GM10847 (cell line): ENCODE measurements around the gene SPRY2.

Experiments
- POLR2A ChIP-seq: IDR thresholded peaks from 2 replicates; pipeline ENCODE4 v1.6.1; 2011; ENCODE audit not compliant: insufficient read length; ENCODE audit errors: extremely low read depth

The SPRY2 gene

GRCh38 chr13:80337288-80338081, 3.4 kb downstream of the SPRY2 start:
- TF ChIP-seq POLR2A, result no peak

DNA sequence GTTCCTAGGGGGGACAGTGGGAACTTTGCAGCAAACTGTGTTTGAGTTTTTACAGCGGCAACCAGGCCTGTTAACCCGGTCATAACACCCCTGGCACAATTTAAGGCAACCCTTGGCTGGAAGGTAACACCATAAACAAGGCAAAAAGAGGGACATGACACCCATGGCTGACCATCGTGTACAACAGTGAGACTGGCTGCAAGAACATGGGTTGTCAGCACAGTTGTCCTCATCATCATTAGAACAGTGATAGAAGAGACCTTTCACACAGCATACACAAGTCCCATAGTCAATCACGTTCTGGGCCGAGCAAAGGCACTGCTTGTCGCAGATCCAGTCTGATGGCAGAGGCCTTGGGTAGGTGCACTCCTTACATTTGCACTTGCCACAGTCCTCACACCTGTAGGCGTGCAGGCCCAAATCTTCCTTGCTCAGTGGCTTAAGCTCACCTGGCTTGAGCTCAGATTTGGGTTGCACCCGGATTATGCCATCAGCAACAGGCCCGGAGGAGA, 4.1 kb downstream of the SPRY2 start:
- no peak for TF ChIP-seq POLR2A

GRCh38 chr13:80336370-80336769, 4.6 kb downstream of the SPRY2 start:
- no peak for TF ChIP-seq POLR2A

GRCh38 chr13:80334597-80335260, 6.2 kb downstream of the SPRY2 start:
- TF ChIP-seq POLR2A, result no peak

- no peak for TF ChIP-seq POLR2A
Observed at GRCh38 chr13:80331984-80332383, 8.9 kb downstream of the SPRY2 start.

DNA sequence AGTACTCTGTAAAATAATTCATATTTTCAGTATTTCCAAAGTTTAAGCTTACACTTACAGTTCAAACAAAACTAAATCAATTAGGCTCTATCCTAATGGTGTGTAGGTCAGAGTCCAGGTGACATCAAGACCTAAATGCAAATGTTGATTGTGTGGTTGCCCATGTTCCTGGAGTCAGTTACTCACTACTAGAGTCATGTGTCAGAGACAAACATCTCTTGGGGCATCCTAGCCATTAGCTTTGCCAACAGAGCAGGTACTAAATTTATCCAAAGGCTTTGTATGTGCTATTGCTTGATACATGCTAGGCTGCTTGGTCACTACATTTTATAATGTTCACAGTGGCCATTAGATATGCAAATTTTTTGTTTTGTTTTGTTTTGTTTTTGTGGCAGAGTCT, 11.7 kb downstream of the SPRY2 start:
- TF ChIP-seq POLR2A, result no peak

DNA sequence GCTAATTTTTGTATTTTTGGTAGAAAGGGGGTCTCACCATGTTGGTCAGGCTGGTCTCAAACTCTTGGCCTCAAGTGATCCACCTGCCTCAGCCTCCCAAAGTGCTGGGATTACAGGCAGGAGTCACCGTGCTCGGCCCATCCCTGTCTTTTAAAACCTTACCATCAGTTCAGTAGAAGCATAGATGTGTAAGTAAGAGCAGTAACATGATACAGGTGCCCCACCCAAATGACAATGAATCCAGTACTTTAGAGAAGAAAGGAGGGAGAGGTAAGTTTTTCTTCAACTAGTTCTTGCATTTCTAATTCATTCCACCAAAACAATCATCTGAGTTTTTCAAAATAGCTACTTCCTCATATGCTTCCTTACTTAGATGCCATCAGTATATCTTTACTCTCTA, 21.9 kb downstream of the SPRY2 start:
- no peak for TF ChIP-seq POLR2A

DNA sequence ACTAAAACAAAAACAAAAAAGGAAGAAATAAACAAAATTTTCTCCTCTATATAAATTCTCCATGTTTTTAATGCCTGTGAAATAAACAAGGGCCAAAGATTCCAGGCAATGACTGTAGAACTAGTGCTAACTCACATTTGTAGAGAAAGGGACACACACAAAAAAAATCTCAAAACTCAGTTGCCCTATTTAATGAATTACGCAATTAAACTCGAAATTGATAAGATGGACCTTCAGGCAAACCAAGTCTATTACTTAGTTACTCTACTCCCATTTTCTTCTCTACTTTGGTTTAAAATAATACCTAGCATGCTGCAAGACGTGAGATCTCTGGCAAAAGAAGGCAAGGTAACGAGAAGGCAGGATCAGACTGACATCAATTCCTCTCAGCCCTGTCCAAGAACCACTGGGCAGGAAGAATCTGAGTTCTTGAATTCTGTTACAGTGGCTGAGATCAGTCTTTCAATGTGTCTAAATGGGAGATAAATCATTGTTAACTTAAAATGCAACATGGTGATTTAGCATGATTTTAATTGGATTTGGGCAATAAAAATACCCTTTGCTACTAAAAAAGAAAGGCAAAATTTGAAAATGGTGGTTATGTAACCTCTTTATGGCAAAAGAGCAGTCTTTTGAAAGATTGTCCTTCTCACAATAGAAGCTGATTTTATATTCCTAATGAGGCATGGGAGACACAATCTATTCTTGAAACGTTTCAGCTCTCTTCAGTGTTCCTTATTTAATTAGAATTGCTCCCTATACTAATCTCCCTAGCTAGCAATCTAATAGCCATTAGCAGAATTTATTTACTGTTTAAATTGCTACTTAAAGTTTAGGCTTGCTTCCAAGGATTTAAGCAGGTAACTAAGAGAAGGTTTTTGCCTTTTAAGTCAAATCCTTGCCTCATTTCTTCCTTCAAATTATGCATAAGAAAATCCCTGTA, 25.9 kb downstream of the SPRY2 start:
- no peak for TF ChIP-seq POLR2A

GRCh38 chr13:80313668-80314256, 27.2 kb downstream of the SPRY2 start:
- TF ChIP-seq POLR2A, result no peak

- no peak for TF ChIP-seq POLR2A
Observed at GRCh38 chr13:80312967-80313366, 28.0 kb downstream of the SPRY2 start.

DNA sequence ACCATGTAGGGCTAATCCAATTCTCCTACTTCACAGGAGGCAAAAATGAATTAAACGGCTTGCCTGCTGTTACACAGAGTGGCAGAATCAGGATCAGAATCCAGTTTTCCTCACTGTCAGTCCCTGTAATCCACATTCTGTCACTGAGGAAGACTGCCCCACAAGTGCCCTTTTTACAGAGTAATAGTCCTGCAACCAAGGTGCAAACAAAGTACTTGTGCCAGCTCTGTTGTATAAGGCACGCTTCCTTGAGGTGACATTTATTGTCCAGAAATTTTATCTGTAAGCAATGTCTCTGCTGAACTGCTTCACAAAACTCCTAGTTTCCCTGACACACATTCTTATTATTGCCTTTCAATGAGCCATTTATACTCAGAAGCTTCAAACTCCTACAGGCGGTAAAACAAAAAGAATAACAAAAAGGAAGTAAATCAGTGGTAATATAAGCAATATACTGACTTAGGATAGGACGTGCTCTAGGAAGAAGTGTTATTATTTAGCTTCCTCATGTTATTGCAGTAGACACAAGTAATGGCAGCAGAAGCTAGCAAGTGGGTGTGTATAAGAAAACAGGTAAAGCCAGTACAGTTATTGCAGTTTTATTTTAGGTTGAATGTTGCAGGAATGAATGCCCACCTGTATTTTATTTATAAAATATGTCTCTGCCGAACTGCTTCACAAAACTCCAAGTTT, 28.8 kb downstream of the SPRY2 start:
- TF ChIP-seq POLR2A, result no peak

DNA sequence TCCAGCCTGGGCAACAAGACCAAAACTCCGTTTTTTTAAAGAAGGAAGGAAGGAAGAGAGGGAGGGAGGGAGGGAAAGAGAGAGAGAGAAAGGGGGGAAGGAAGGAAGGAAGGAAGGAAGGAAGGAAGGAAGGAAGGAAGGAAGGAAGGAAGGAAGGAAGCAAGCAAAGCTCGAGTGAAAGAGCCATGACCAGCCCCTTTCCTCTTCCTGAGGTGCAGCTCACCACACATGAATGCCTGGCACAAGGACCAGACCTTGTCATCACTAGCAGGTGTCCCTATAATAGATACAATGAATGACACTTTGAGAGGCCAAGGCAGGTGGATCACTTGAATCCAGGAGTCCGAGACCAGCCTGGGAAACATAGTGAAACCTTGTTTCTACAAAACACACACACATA, 31.0 kb downstream of the SPRY2 start:
- TF ChIP-seq POLR2A, result no peak

DNA sequence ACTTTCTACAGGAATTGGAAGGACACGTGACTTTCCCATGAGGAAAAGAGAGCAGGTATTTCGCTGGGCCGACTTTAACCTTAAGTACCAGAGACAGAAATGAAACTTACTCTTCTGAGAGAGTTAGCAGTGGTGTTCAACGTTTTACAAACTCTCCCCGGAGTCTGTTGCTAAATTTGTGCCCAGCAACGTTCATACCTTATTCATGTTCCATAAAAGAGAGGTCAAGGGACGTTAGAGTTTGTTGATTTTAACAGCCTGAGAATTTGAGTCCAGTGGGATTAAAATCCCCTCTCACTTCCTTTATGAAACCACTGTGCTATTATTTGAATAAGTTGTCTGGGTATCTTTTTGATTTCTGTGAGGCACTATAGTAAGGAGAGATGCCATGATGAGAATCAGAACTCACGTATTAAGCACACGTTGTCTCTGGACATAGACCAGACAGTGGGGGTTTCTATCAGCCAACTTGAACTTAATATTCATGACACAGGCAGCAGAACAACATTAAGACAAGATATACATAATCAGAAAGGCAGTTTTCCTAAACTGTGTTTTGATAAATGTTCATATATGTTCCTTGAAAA, 33.4 kb downstream of the SPRY2 start:
- TF ChIP-seq POLR2A, result no peak

DNA sequence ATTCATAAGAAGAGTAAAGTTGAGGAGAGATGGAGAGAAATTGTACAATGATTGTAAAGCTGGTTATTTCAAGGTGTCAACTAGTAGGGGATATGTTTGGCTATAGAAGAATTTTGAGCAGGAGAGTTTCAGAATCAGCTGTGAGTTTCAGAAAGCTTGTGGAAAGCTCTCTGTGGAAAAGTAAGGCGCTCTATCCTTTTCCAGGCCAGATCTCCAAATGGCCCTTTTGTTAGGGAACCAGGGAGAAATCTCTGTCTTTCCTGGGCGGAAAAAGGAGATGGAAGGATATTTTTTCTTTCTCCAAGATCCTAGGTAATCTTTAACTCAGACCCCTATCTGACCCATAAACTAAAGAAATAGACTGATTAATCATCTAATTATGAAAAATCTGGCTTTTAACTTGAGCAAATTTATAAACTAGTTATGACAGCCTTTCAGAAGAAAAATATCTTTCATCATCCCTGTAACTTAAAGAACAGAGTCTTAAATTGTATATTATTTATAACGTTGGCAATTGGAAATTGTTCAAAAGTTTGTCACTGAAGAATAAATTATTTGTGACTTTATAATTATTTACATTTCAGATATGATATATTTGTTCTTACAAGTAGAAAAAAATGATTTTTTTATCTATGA, 34.5 kb downstream of the SPRY2 start:
- no peak for TF ChIP-seq POLR2A
